GM12891 (cell line): ENCODE results near the gene LDB1.

ENCODE experiments used
- DNase-seq: peaks from one replicate; pipeline ENCODE4 v3.0.0; 2011; ENCODE audit warnings: low spot score; ENCODE audit not compliant: insufficient read length
- FAIRE-seq: peaks from 2 replicates; lab custom pipeline; 2011; peaks lifted over from hg19 to GRCh38; lab: Jason Lieb, UNC
- PAX5 ChIP-seq: IDR thresholded peaks from 2 replicates; pipeline ENCODE4 v1.6.1; 2011; ENCODE audit warnings: low read length, moderate library complexity, mild to moderate bottlenecking; ENCODE audit not compliant: insufficient read depth, severe bottlenecking
- POLR2A ChIP-seq: IDR thresholded peaks from 2 replicates; pipeline ENCODE4 v1.6.1; 2011; ENCODE audit warnings: low read depth, low read length, control low read depth
- POLR2AphosphoS5 ChIP-seq: IDR thresholded peaks from 2 replicates; pipeline ENCODE4 v1.6.1; 2011; ENCODE audit warnings: low read depth, low read length, control low read depth
- POU2F2 ChIP-seq: IDR thresholded peaks from 2 replicates; pipeline ENCODE4 v1.6.1; 2011; ENCODE audit warnings: low read depth, mild to moderate bottlenecking, control low read depth, low read length, moderate library complexity
- SPI1 ChIP-seq: IDR thresholded peaks from 2 replicates; pipeline ENCODE4 v1.6.1; 2011; ENCODE audit warnings: low read depth, low read length, control low read depth
- TAF1 ChIP-seq: IDR thresholded peaks from 2 replicates; pipeline ENCODE4 v1.6.1; 2011; ENCODE audit warnings: low read depth, low read length, control low read depth

LDB1 gene

GRCh38 chr10:102122450-102122849 is 2.3 kb upstream of the LDB1 start:
- TF ChIP-seq PAX5 (no peak), POLR2A (no peak), SPI1 (no peak), POLR2AphosphoS5 (no peak), POU2F2 (no peak), TAF1 (no peak)
- DNase-seq (no peak), FAIRE-seq (no peak)

DNA sequence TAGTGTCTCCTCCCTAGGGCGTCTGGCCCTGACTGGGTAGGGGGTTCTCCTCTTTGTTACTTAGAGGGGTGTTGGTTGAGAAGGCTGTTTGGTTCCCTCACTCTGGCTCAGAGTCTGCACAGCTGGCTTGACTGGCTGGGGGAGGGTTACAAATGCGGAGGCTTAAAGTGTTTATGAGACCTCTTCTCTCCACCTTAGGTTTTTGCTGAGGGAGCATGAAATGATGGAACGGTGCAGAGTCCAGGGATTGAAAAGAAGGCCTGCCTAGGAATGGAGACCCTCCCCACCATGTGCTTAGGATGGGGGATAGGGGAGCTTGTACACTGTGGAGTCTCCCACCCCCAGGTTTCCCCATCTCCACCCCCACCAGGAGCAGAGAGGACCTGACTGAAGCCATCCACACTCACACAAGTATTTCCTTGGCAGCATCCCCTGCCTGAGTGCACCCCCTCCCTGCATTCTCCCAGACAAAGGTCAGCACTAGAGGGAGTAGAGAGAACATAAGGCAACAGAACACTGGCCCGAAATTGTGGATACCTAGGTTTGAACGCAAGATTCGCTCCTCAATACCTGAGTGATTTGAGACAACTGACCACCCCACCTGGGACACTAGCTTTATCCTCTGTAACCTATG is 1.7 kb upstream of the LDB1 start:
- FAIRE-seq (peak; percentile 65), DNase-seq (no peak)
- TF ChIP-seq PAX5 (no peak), POLR2AphosphoS5 (no peak), TAF1 (no peak), POLR2A (no peak), SPI1 (no peak), POU2F2 (no peak)

GRCh38 chr10:102120991-102121738 is 997 bp upstream of the LDB1 start:
- TF ChIP-seq POU2F2 (no peak), TAF1 (no peak), PAX5 (no peak), POLR2A (no peak), POLR2AphosphoS5 (no peak), SPI1 (no peak)
- DNase-seq: no peak
- FAIRE-seq: peak; percentile 20

DNA sequence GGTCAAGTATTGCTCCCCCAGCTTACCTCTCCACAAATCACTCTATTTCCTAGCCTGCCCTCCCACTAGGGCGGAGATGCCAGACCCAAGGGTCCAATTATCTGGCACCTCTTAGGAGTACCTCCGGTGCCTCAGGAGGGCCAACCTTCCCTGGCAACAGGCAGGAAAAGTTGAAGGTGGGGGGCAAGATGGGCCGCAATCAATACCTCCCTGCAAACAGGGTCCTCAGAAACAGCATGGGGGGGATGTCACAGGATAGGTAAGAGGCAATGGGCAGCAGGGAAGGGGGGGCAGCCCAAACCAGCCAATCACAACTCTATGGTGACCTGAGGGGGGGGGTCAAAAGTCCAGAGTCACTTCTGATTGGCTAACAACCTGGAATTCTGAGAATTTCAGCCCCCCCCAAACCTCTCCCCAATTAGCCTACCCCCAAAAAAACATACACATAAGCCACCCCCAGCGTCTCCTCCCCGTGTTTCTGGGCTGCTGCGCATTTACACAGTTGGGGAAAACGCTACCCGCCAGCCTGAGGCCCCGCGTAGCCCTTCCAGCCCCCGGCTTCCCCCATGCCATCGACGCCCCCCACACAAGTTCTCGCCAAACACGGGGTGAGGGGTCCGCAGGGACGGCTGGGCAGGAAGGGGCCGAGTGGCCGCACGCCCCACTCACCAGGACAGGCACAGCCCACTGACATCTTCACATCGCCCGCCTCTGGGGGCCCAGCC is 589 bp downstream of the LDB1 start:
- FAIRE-seq (peak; percentile 73), DNase-seq (no peak)
- no peak; the same call in 1 of the 2 replicates for TF ChIP-seq TAF1
- no peak for TF ChIP-seq POU2F2
- TF ChIP-seq SPI1: no peak
- TF ChIP-seq POLR2AphosphoS5: no peak
- TF ChIP-seq PAX5: no peak
- 0 out of 2 replicates have a peak, but pooled peaks have one; percentile 1 for TF ChIP-seq POLR2A

GRCh38 chr10:102118867-102119266 is 1.3 kb downstream of the LDB1 start:
- no peak for FAIRE-seq
- no peak for TF ChIP-seq POLR2A
- no peak for TF ChIP-seq PAX5
- TF ChIP-seq POU2F2: no peak
- no peak for TF ChIP-seq POLR2AphosphoS5
- TF ChIP-seq TAF1: no peak
- no peak for TF ChIP-seq SPI1
- no peak for DNase-seq

GRCh38 chr10:102117391-102118159 is 2.6 kb downstream of the LDB1 start:
- DNase-seq (no peak), FAIRE-seq (peak; percentile 93)
- peak; percentile 52; the same call in 1 of the 2 replicates for TF ChIP-seq POLR2A
- TF ChIP-seq POLR2AphosphoS5: peak; percentile 60
- TF ChIP-seq POU2F2: no peak
- no peak for TF ChIP-seq TAF1
- TF ChIP-seq PAX5: no peak
- TF ChIP-seq SPI1: no peak

DNA sequence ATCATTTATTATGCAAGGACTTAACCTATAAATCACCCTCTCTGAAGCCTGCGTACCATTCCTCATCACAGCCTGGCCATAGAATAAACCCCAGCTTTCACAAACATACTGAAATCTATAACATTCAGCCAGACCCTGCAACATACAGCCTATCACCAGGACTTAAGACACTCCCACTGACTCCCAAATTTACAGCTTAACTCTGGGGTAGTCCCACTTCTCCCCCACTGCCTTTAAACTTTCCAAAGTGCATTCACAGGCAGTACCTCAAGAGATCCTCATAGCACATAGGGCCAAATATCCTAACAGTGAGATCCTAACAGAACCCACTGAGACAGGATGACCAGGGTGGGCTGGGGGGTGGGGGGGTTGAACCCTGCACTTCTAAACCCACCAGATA is 3.5 kb downstream of the LDB1 start:
- peak; percentile 31 for FAIRE-seq

GRCh38 chr10:102115775-102116174 is 4.4 kb downstream of the LDB1 start:
- FAIRE-seq (peak; percentile 54), DNase-seq (no peak)
- TF ChIP-seq PAX5: no peak
- TF ChIP-seq TAF1: no peak
- no peak for TF ChIP-seq POLR2AphosphoS5
- TF ChIP-seq SPI1: 0 out of 2 replicates have a peak, but pooled peaks have one; percentile 16
- no peak for TF ChIP-seq POU2F2
- no peak for TF ChIP-seq POLR2A

More for the DNA sequence above, 3.5 kb downstream of the LDB1 start:
- DNase-seq: no peak
- TF ChIP-seq POLR2AphosphoS5 (no peak), SPI1 (no peak), TAF1 (no peak), POLR2A (no peak), POU2F2 (no peak), PAX5 (no peak)
